Fibroblast of peridontal ligament (primary cell): ENCODE measurements around the gene SOCS4.
"Not testable (repeated sequence)": the region's sequence is repeated elsewhere in the genome, so short reads cannot be mapped to it uniquely, and the experiment has no call there.

ENCODE experiments used
- DNase-seq: peaks from one replicate; pipeline ENCODE4 v3.0.0-alpha.2; 2010; ENCODE audit errors: extremely low read depth

SOCS4 gene

GRCh38 chr14:55026793-55027561 lies at the start of gene SOCS4, which contains the start of gene WDHD1:
Gene SOCS4 (plus strand): TSS chr14:55027236. CDS start chr14:55043042, 15,806 bp downstream.
Gene WDHD1 (minus strand): TSS chr14:55027099. CDS start chr14:55026787, 312 bp downstream.
- DNase-seq, result peak; percentile 84

- DNase-seq, result no peak
Observed at GRCh38 chr14:54979039-54979438, 48.0 kb upstream of the SOCS4 start.

GRCh38 chr14:54981698-54982097 lies 45.3 kb upstream of the SOCS4 start:
- peak; percentile 49 for DNase-seq

GRCh38 chr14:54985156-54985555 lies 41.9 kb upstream of the SOCS4 start:
- no peak for DNase-seq

GRCh38 chr14:55000381-55000780 lies 26.7 kb upstream of the SOCS4 start:
- peak; percentile 87 for DNase-seq

GRCh38 chr14:55005071-55005470 lies 22.0 kb upstream of the SOCS4 start:
- DNase-seq, result no peak

- DNase-seq, result no peak
Observed at GRCh38 chr14:55015006-55015405, 12.0 kb upstream of the SOCS4 start.

GRCh38 chr14:55019968-55020554 lies 7.0 kb upstream of the SOCS4 start:
- DNase-seq, result no peak

GRCh38 chr14:55024365-55024764 lies 2.7 kb upstream of the SOCS4 start:
- not testable (repeated sequence) for DNase-seq

GRCh38 chr14:55025948-55026347 lies 1.1 kb upstream of the SOCS4 start:
- no peak for DNase-seq

GRCh38 chr14:55026441-55026792 lies 619 bp upstream of the SOCS4 start:
- DNase-seq, result no peak

GRCh38 chr14:55028066-55028465 lies 1.0 kb downstream of the SOCS4 start:
- no peak for DNase-seq

- DNase-seq, result no peak
Observed at GRCh38 chr14:55028476-55028875, 1.4 kb downstream of the SOCS4 start.

- DNase-seq, result no peak
Observed at GRCh38 chr14:55031190-55031589, 4.2 kb downstream of the SOCS4 start.

- DNase-seq, result not testable (repeated sequence)
Observed at GRCh38 chr14:55037995-55038394, 11.0 kb downstream of the SOCS4 start.

GRCh38 chr14:55038708-55039107 lies 11.7 kb downstream of the SOCS4 start:
- no peak for DNase-seq

GRCh38 chr14:55043528-55043927 lies 16.5 kb downstream of the SOCS4 start:
- no peak for DNase-seq

GRCh38 chr14:55045087-55045486 lies 18.1 kb downstream of the SOCS4 start:
- no peak for DNase-seq

GRCh38 chr14:55047301-55048053 lies 20.4 kb downstream of the SOCS4 start:
- no peak for DNase-seq

- no peak for DNase-seq
Observed at GRCh38 chr14:55048900-55049436, 21.9 kb downstream of the SOCS4 start.

- DNase-seq, result no peak
Observed at GRCh38 chr14:55051165-55051422, 24.1 kb downstream of the SOCS4 start.

GRCh38 chr14:55051423-55052268 lies 24.6 kb downstream of the SOCS4 start, which contains the start of gene MAPK1IP1L:
Gene MAPK1IP1L (plus strand): TSS chr14:55051647. CDS start chr14:55061684, 10,037 bp downstream.
- DNase-seq, result peak; percentile 89
